Endothelial cell of umbilical vein (primary cell): Measurements from ENCODE around the gene PTDSS2. TPM values are rescaled to one million over a fixed set of nuclear protein-coding genes. Genes with fewer than 3 reads are reported as not detected.

Experiments
- BruUV-seq: library from RNA; stranded (reverse); fragments of 400-500 nt; replicated peaks from 2 replicates; lab custom pipeline; 2021; lab: Mats Ljungman, UMichigan
- CTCF ChIA-PET: fragments of 300-600, 350-600 bp; sonication (Branson Sonifier 250); formaldehyde crosslinking; loops from one replicate; lab custom pipeline; 2021; ENCODE audit warnings: antibody characterized with exemption, inconsistent platforms; lab: Charles Lee
- POLR2A ChIA-PET: fragments of 300-600, 350-600 bp; sonication (Branson Sonifier 250); formaldehyde crosslinking; loops from one replicate; lab custom pipeline; 2021; ENCODE audit warnings: antibody characterized with exemption, inconsistent platforms; lab: Charles Lee
- DNase-seq: peaks from one replicate; pipeline ENCODE4 v3.0.0-alpha.2; 2011; ENCODE audit warnings: low read depth, low spot score
- FAIRE-seq: peaks from 2 replicates; lab custom pipeline; 2011; peaks lifted over from hg19 to GRCh38; lab: Jason Lieb, UNC
- H2AFZ ChIP-seq: 2 replicates; pipeline ENCODE4 v1.6.0; 2012; ENCODE audit warnings: low read depth, low read length, control low read depth, inconsistent platforms
- H3K27ac ChIP-seq: 2 replicates; pipeline ENCODE4 v1.5.1; 2011; ENCODE audit warnings: low read depth, mild to moderate bottlenecking, control low read depth, low read length, moderate library complexity; ENCODE audit not compliant: insufficient read depth
- H3K27me3 ChIP-seq, 2 experiments: 2 replicates each; pipeline versions ENCODE4 v1.6.0 to v1.6.1; 2011; ENCODE audit warnings: low read length in 2 of 2, mixed read lengths in 1 of 2; ENCODE audit not compliant: control insufficient read depth in 2 of 2, insufficient read depth in 2 of 2
- H3K36me3 ChIP-seq, 2 experiments: 2 replicates in 1 of 2; 3 replicates in 1 of 2; pipeline ENCODE4 v1.5.1; 2011; ENCODE audit warnings: low read length in 2 of 2, mild to moderate bottlenecking in 1 of 2, moderate library complexity in 1 of 2; ENCODE audit not compliant: control insufficient read depth in 2 of 2, insufficient read depth in 2 of 2; ENCODE audit errors: extremely low read depth in 1 of 2
- H3K4me1 ChIP-seq: 3 replicates; pipeline ENCODE4 v1.5.1; 2011; ENCODE audit warnings: mild to moderate bottlenecking, low read length; ENCODE audit not compliant: control insufficient read depth, insufficient read depth; ENCODE audit errors: extremely low read depth
- H3K4me2 ChIP-seq: 2 replicates; pipeline ENCODE4 v1.6.1; 2011; ENCODE audit warnings: low read length, control low read depth, mixed read lengths; ENCODE audit not compliant: insufficient read depth
- H3K4me3 ChIP-seq, 3 experiments: fragments of 200-600 bp in 1 of 3; sonication (generic), shearing (Covaris generic) in 1 of 3; replicated peaks in 1 of 3; 2 replicates each; pipeline ENCODE4 v1.5.1; 2011 to 2016; ENCODE audit warnings: control low read depth in 3 of 3, low read length in 3 of 3, mild to moderate bottlenecking in 2 of 3, inconsistent platforms in 1 of 3, low read depth in 1 of 3, moderate library complexity in 1 of 3; ENCODE audit not compliant: insufficient read depth in 1 of 3
- H3K79me2 ChIP-seq: 2 replicates; pipeline ENCODE4 v1.6.0; 2012; ENCODE audit warnings: low read length, inconsistent platforms; ENCODE audit not compliant: control insufficient read depth, insufficient read depth
- H3K9ac ChIP-seq: replicated peaks from 2 replicates; pipeline ENCODE3; 2011; ENCODE audit warnings: low read length, control low read depth; ENCODE audit not compliant: insufficient read depth; ENCODE audit errors: extremely low read depth
- H3K9me1 ChIP-seq: replicated peaks from 3 replicates; pipeline ENCODE4 v1.6.0; 2011; ENCODE audit warnings: mild to moderate bottlenecking, low read length; ENCODE audit not compliant: control insufficient read depth, insufficient read depth; ENCODE audit errors: extremely low read depth
- H3K9me3 ChIP-seq: replicated peaks from 2 replicates; pipeline ENCODE4 v1.5.1; 2012; ENCODE audit warnings: low read length, inconsistent platforms; ENCODE audit not compliant: control insufficient read depth, insufficient read depth
- H4K20me1 ChIP-seq: replicated peaks from 2 replicates; pipeline ENCODE3; 2011; ENCODE audit warnings: mild to moderate bottlenecking, low read length; ENCODE audit not compliant: control insufficient read depth, insufficient read depth; ENCODE audit errors: extremely low read depth
- EZH2 ChIP-seq: IDR thresholded peaks from 2 replicates; pipeline ENCODE4 v1.6.1; 2012; ENCODE audit warnings: borderline replicate concordance, low read depth, mild to moderate bottlenecking, moderate library complexity, low read length, inconsistent platforms; ENCODE audit not compliant: severe bottlenecking
- FOS ChIP-seq: IDR thresholded peaks from 2 replicates; pipeline ENCODE4 v1.6.1; 2011; ENCODE audit warnings: mild to moderate bottlenecking, low read length, moderate library complexity, borderline replicate concordance; ENCODE audit not compliant: insufficient read depth
- GATA2 ChIP-seq: IDR thresholded peaks from 2 replicates; pipeline ENCODE4 v1.7.0; 2011; ENCODE audit warnings: low read depth, mild to moderate bottlenecking, moderate library complexity, mixed read lengths, low read length; ENCODE audit not compliant: insufficient read length, insufficient read depth
- JUN ChIP-seq: IDR thresholded peaks from 2 replicates; pipeline ENCODE4 v1.6.1; 2011; ENCODE audit warnings: borderline replicate concordance, low read depth; ENCODE audit not compliant: insufficient read length, insufficient read depth
- MAX ChIP-seq: IDR thresholded peaks from 2 replicates; pipeline ENCODE4 v1.6.1; 2011; ENCODE audit not compliant: insufficient read depth, insufficient read length
- MYC ChIP-seq: IDR thresholded peaks from one replicate; pipeline ENCODE4 v1.6.1; 2011; ENCODE audit warnings: mild to moderate bottlenecking, low read depth, low read length
- POLR2A ChIP-seq: IDR thresholded peaks from 2 replicates; pipeline ENCODE4 v1.6.1; 2012; ENCODE audit warnings: low read depth, mild to moderate bottlenecking, control low read depth, low read length
- POLR2AphosphoS5 ChIP-seq: IDR thresholded peaks from 2 replicates; pipeline ENCODE4 v1.6.1; 2012; ENCODE audit warnings: low read depth, mild to moderate bottlenecking, control low read depth, low read length, moderate library complexity; ENCODE audit not compliant: insufficient read depth
- dilution Hi-C: fragments of 300-500 bp; cut with MboI; formaldehyde crosslinking; loops from one replicate; pipeline ENCODE4 v1.15.0; 2019; ENCODE audit warnings: low sequenced_read_pairs; ENCODE audit not compliant: extremely low pct_ligation_motif_present
- intact Hi-C: fragments of 100-400 bp; cut with micrococcal nuclease; formaldehyde crosslinking; loops from one replicate; pipeline ENCODE4 v1.10.0; 2022
- polyA plus RNA-seq, 4 experiments: library from polyadenylated mRNA; depleted of rRNA in 3 of 4; stranded (reverse) in 3 of 4; unstranded in 1 of 4; fragments of >200 nt; gene quantifications; 2 replicates each; pipeline versions ENCODE4 v1.2.1 to v1.2.3, GENCODE V29; 2011 to 2012; ENCODE audit warnings: missing spikeins in 1 of 4
- total RNA-seq: library from RNA; stranded (reverse); gene quantifications from 2 replicates; pipeline ENCODE4 v1.2.3, GENCODE V29; 2021
- TF ChIP-seq, protein P1 (sequence below), 2 donors: IDR thresholded peaks; 1 replicate in 1 of 2; 2 replicates in 1 of 2; pipeline ENCODE4 v1.5.1; 2011; ENCODE audit warnings: low read length in 2 of 2, mild to moderate bottlenecking in 2 of 2, moderate library complexity in 2 of 2, control low read depth in 1 of 2, inconsistent platforms in 1 of 2, low read depth in 1 of 2; ENCODE audit not compliant: insufficient read depth in 1 of 2; ENCODE audit errors: extremely low read depth in 1 of 2

PTDSS2 gene
- total and polyA plus RNA-seq, 2 donors (not counting 3 experiments of a cell fraction or from before 2014, with no cell fraction given): 41.4 to 46.8 TPM

DNA sequence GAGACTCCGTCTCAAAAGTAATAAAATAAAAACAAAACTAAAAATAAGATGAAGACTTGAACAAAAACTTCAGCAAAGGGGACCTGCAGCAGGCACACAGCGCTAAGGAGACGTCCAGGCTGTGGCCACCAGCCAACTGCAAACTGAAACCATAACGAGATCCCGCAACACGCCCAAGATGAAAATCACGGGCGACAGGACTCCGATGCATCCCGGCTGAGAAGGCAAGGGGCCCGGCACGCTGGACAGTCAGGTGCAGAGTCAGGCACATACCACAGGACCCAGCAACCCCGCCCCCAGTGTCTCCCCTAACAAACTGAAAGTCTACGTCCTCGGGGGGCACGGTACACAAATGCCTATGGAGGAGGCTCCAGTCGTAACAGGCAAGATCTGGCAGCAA is 76.1 kb downstream of the PTDSS2 start:
- H3K27me3 ChIP-seq: no peaks in the 10 kb centered on the region
- BruUV-seq: no TSS peak
- H3K27ac ChIP-seq: no peak overlapping the region
- no peaks in the 10 kb centered on the region for H3K9me3 ChIP-seq
- ChIA-PET POLR2A (no interaction called here), CTCF (no interaction called here)
- no peak overlapping the region for H3K9ac ChIP-seq
- H3K4me1 ChIP-seq: no peaks in the 10 kb centered on the region
- no peak overlapping the region for H2AFZ ChIP-seq
- DNase-seq (no peak), FAIRE-seq (no peak)
- peaks cover 0 to 5% of the 10 kb centered on the region in 2 experiments for H3K36me3 ChIP-seq
- no peak overlapping the region for H3K4me2 ChIP-seq
- H4K20me1 ChIP-seq: no peaks in the 10 kb centered on the region
- TF ChIP-seq MYC (no peak), POLR2AphosphoS5 (no peak), GATA2 (no peak), EZH2 (no peak), FOS (no peak), JUN (no peak), POLR2A (no peak), MAX (no peak)
- TF ChIP-seq, protein P1, sequence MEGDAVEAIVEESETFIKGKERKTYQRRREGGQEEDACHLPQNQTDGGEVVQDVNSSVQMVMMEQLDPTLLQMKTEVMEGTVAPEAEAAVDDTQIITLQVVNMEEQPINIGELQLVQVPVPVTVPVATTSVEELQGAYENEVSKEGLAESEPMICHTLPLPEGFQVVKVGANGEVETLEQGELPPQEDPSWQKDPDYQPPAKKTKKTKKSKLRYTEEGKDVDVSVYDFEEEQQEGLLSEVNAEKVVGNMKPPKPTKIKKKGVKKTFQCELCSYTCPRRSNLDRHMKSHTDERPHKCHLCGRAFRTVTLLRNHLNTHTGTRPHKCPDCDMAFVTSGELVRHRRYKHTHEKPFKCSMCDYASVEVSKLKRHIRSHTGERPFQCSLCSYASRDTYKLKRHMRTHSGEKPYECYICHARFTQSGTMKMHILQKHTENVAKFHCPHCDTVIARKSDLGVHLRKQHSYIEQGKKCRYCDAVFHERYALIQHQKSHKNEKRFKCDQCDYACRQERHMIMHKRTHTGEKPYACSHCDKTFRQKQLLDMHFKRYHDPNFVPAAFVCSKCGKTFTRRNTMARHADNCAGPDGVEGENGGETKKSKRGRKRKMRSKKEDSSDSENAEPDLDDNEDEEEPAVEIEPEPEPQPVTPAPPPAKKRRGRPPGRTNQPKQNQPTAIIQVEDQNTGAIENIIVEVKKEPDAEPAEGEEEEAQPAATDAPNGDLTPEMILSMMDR (IDR thresholded peaks at IDR 0.05; ENCODE audit: extremely low read depth in 1 of 2, insufficient read depth in 1 of 2, low read depth in 1 of 2, low read length in 2 of 2): no peak
- H3K9me1 ChIP-seq: no peaks in the 10 kb centered on the region
- dilution Hi-C loops (no loop called here), intact Hi-C loops (no loop called here)
- H3K79me2 ChIP-seq: no peaks in the 10 kb centered on the region
- H3K4me3 ChIP-seq: no peak overlapping the region
